Hepatocyte (in vitro differentiated cells): ENCODE measurements around the gene AKAP12.

ENCODE experiments used
- EZH2 ChIP-seq: fragments of 200-600 bp; sonication (generic); IDR thresholded peaks from 2 replicates; pipeline ENCODE4 v1.6.1; 2016; ENCODE audit warnings: antibody characterized with exemption, mild to moderate bottlenecking, borderline replicate concordance
- TF ChIP-seq, protein P1 (sequence below): fragments of 200-600 bp; sonication (generic); IDR thresholded peaks from 2 replicates; pipeline ENCODE4 v1.5.1; 2016; ENCODE audit warnings: antibody characterized with exemption, mild to moderate bottlenecking; ENCODE audit not compliant: poor library complexity

DNA sequence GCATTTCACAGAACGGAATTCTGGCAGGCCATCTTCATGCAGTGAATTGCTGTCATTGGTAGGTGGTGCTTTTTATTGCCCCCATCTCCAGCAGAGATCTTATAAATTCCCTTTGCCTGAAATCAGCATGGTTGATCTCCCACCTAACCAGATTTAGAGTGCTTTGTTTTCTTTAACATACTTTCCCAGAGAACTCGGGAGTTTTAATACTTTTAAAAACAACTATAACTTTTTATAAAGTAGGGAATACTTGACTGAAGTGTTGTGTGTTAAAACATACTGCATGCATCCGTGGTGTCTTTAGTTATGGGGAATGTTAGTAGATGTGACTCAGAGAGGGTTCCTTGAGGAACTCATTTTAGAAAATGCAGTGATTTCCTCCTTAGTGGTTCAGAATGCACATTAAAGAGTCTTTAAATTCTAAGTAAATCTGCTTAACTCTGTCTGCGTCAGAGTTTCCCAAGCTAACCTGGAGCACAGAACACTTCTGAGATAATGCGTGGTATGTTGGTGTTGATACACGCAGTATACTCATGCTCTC, 54.9 kb downstream of the AKAP12 start:
- no peak for TF ChIP-seq EZH2
- TF ChIP-seq, protein P1, sequence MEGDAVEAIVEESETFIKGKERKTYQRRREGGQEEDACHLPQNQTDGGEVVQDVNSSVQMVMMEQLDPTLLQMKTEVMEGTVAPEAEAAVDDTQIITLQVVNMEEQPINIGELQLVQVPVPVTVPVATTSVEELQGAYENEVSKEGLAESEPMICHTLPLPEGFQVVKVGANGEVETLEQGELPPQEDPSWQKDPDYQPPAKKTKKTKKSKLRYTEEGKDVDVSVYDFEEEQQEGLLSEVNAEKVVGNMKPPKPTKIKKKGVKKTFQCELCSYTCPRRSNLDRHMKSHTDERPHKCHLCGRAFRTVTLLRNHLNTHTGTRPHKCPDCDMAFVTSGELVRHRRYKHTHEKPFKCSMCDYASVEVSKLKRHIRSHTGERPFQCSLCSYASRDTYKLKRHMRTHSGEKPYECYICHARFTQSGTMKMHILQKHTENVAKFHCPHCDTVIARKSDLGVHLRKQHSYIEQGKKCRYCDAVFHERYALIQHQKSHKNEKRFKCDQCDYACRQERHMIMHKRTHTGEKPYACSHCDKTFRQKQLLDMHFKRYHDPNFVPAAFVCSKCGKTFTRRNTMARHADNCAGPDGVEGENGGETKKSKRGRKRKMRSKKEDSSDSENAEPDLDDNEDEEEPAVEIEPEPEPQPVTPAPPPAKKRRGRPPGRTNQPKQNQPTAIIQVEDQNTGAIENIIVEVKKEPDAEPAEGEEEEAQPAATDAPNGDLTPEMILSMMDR: no peak
